Astrocyte of the spinal cord (primary cell): ENCODE results near the gene CPSF4.
"Not testable (repeated sequence)": the region's sequence is repeated elsewhere in the genome, so short reads cannot be mapped to it uniquely, and the experiment has no call there.

ENCODE experiments used
- DNase-seq: peaks from one replicate; pipeline ENCODE4 v3.0.0; 2011; ENCODE audit warnings: low read depth, low spot score
- H3K4me3 ChIP-seq: 2 replicates; pipeline ENCODE4 v1.5.1; 2011; ENCODE audit warnings: low read depth, mild to moderate bottlenecking, low read length, moderate library complexity
- in situ Hi-C: cut with HindIII; loops from 2 replicates; pipeline ENCODE4 v1.10.0; 2017; ENCODE audit warnings: low sequenced_read_pairs
- TF ChIP-seq, protein P1 (sequence below): IDR thresholded peaks from 2 replicates; pipeline ENCODE4 v1.5.1; 2012; ENCODE audit warnings: low read depth, mild to moderate bottlenecking, low read length, inconsistent platforms

Gene CPSF4

DNA sequence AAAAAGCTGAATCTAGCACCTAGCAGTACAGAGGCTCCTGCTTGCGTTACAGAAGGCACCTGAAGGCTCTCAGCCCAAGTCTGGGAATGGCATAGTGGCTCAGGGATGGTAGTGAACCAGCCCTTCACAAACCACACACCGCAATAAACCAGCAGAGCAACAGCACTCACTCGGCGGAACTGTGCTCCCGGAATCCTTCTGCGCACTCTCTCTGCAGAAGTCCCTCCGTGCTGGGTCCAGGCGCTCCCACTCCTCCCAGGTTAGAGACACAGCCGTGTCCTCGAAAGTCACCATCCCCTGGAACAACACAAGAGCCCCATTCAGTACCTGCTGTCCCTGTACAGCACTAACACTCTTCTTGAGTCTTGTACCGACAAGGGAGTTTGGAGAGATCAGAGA, 59.8 kb downstream of the CPSF4 start:
- in situ Hi-C loops, result no loop called here
- TF ChIP-seq, protein P1, sequence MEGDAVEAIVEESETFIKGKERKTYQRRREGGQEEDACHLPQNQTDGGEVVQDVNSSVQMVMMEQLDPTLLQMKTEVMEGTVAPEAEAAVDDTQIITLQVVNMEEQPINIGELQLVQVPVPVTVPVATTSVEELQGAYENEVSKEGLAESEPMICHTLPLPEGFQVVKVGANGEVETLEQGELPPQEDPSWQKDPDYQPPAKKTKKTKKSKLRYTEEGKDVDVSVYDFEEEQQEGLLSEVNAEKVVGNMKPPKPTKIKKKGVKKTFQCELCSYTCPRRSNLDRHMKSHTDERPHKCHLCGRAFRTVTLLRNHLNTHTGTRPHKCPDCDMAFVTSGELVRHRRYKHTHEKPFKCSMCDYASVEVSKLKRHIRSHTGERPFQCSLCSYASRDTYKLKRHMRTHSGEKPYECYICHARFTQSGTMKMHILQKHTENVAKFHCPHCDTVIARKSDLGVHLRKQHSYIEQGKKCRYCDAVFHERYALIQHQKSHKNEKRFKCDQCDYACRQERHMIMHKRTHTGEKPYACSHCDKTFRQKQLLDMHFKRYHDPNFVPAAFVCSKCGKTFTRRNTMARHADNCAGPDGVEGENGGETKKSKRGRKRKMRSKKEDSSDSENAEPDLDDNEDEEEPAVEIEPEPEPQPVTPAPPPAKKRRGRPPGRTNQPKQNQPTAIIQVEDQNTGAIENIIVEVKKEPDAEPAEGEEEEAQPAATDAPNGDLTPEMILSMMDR, result no peak
- DNase-seq, result no peak
- H3K4me3 ChIP-seq, result peak overlapping the region; percentile 99

DNA sequence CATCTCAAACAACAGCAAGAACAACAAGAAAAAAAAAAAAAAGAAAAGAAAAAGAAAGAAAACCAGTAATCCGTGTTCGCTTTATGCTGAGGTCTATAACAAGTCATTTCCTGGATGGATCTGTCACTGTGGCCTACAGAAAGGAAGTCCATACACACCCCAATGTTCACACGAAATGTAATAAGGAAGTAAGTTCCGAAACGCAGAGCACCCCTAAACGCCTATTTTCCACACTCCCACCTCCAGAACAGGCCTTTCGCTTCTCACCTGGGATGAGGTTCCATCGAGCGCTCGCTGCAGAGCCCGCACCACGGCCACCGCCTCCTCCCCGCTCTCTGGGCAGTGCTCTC, 60.6 kb downstream of the CPSF4 start:
- peak overlapping the region; percentile 99 for H3K4me3 ChIP-seq
- DNase-seq, result peak; percentile 4
- TF ChIP-seq, protein P1, result no peak

DNA sequence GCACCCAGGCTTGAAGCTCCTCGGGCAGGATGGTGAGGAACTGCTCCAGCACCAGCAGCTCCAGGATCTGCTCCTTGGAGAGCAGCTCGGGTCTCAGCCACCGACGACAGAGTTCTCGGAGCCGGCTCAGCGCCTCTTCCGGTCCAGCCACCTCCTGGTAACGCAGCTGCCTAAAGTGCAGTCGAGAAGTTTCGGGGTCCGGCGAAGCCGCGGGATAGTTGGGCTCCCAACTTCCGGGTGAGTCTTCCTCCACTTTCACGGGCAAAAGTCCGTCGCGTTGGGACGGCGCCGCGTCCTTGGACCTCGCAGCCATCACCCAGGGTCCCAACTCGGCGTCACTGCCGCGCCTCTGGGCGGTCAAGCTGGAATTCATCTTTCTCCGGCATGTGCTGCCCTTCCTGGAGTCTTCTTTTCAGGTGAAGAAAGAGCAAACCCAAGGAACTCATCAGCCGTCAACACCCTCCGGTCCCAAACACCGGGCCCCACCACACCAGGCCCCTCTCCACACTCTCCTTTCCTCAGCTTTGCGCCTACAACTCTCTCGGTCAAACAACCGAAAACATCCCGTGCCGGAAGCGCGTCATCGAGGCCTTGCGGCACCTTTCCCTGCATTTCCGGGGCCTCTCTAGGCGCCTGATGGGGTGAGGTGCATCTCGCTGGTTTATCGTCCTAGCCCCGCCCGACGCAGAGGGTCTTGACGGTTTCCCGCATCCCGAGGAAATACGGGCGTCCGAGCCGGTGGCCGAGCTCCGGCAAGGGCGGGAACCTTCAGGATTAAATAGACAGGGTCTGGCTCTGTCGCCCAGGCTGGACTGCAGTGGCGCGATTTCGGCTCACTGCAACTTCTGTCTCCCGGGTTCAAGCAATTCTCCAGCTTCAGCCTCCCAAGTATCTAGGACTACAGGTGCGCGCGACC, 61.2 kb downstream of the CPSF4 start, which contains the start of gene ZNF394:
ZNF394 (minus strand) TSS at position 561 of the 916 bp plus-strand sequence; CDS start at position 373, 188 bp downstream.
- DNase-seq, result peak; percentile 92
- in situ Hi-C loops, result no loop called here
- H3K4me3 ChIP-seq, result peak within 1 kb of the TSS; percentile 99
- TF ChIP-seq, protein P1, result no peak

More for the DNA sequence above, 60.6 kb downstream of the CPSF4 start:
- in situ Hi-C loops, result no loop called here

DNA sequence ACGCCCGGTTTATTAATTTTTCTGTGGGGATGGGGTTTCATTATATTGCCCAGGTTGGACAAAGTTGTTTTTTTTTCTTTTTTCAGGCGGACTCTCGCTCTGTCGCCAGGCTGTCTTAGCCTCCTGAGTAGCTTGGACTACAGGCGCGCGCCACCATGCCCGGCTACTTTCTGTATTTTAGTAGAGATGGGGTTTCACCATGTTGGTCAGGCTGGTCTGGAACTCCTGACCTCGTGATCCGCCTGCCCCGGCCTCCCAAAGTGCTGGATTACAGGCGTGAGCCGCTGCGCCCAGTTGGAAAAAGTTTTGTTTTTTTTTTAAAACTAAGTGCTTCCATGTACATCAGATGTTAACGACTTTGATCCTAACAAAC, 61.9 kb downstream of the CPSF4 start:
- in situ Hi-C loops, result no loop called here
- peak overlapping the region; percentile 99 for H3K4me3 ChIP-seq
- TF ChIP-seq, protein P1, result no peak
- no peak for DNase-seq

DNA sequence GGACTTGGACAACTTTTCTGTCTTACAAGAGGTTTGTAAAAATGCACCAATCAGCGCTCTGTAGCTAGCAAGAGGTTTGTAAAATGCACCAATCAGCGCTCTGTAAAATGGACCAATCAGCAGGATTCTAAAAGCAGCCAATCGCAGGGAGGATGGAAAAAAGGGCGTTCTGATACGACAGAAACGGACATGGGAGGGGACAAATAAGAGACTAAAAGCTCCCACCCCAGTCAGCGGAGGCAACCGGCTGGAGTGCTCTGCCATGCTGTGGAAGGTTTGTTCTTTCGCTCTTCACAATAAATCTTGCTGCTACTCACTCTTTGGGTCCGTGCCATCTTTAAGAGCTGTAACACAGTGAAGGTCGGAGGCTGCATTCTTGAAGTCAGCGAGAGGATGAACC, 62.5 kb downstream of the CPSF4 start:
- DNase-seq, in situ Hi-C loops, H3K4me3 ChIP-seq: not testable (repeated sequence)

DNA sequence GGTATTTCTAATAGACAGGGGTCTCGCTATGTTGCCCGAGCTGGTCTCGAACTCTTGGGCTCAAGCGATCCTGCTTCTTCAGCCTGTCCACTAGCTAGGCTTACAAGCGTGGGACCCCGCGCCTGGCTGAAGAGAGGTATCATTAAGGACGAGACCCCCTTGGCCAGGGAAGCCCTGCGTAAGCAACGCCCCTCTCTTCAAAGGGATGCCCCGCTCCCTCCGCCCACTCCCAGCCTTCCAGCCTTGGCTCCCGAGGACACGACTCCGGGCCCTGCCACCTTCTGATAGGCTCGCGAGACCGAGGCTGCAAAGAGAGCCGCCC, 65.5 kb downstream of the CPSF4 start:
- H3K4me3 ChIP-seq, result peak overlapping the region; percentile 84
- DNase-seq, result no peak
- in situ Hi-C loops, result no loop called here
- TF ChIP-seq, protein P1, result no peak

DNA sequence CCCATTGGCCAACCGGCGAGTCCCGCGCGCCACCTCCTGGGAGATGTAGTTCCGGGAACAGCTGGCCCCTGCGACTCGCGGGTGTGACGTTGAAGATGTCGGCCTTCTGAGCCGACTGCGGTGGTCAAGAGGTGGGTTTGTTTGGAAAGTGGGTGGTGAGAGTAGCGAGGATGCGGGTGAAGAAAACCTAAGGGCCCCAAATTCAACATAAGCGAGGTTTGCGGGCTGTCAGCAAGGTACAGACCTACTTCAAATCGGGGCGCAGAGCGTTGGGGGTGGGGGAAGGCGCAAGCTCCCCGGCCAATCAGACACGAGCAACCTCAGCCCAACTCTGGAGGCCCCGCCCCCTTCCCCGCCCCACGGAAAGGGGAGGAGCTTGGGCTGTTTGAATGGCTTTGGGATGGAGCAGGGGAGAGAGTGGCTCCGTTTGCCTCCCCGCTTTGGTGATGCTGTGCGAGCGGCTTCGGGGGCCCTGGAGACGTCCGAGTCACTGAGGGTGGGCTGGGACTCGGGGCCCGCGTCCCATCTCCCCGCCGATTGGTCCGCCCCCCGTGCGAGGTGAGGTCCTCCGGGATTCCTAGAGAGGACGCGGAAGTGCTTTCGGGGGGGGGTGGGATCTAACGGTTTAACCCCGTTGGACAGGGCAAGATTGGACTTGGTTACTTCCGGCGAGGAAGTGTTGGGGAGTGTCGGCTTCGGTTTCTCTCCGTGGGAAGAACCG, 66.0 kb downstream of the CPSF4 start, which contains the start of gene ZKSCAN5:
ZKSCAN5 (plus strand) TSS at position 60 of the 721 bp plus-strand sequence. CDS start 1,383 bp downstream, outside the sequence.
- in situ Hi-C loops, result no loop called here
- peak within 1 kb of the TSS; percentile 84 for H3K4me3 ChIP-seq
- TF ChIP-seq, protein P1, result no peak
- DNase-seq, result peak; percentile 99
